Thyroid gland (tissue), 4 donors: ENCODE data around the gene FAM156A. TPM values are rescaled to one million over a fixed set of nuclear protein-coding genes. Genes with fewer than 3 reads are reported as not detected.

Experiments used
- DNase-seq, 2 donors: peaks; one replicate each; pipeline ENCODE4 v3.0.0-alpha.2; 2019
- H3K27ac ChIP-seq, 3 donors: fragments of 200-600 bp; sonication (generic); 1 replicate in 2 of 3; 2 replicates in 1 of 3; pipeline ENCODE4 v1.5.1; 2016 to 2019; ENCODE audit warnings: mild to moderate bottlenecking in 1 of 3, moderate library complexity in 1 of 3
- H3K27me3 ChIP-seq: fragments of 200-600 bp; sonication (generic); one replicate; pipeline ENCODE4 v1.5.1; 2019
- H3K36me3 ChIP-seq, 2 donors: fragments of 200-600 bp; sonication (generic); one replicate each; pipeline ENCODE4 v1.5.1; 2016 to 2019
- H3K4me1 ChIP-seq, 2 donors: fragments of 200-600 bp; sonication (generic); one replicate each; pipeline ENCODE4 v1.5.1; 2017 to 2019
- H3K4me3 ChIP-seq, 3 donors: fragments of 200-600 bp; sonication (generic); replicated peaks in 1 of 3; 1 replicate in 2 of 3; 2 replicates in 1 of 3; pipeline ENCODE4 v1.5.1; 2016; ENCODE audit warnings: mild to moderate bottlenecking in 1 of 3
- H3K9me3 ChIP-seq: fragments of 200-600 bp; sonication (generic); one replicate; pipeline ENCODE4 v1.5.1; 2017
- CTCF ChIP-seq, 6 experiments: fragments of 200-600 bp in 3 of 6; fragments of 450-650 bp in 3 of 6; sonication (generic) in 3 of 6; IDR thresholded peaks; one replicate each; pipeline ENCODE4 v1.5.1; 2016 to 2019; ENCODE audit warnings: antibody characterized with exemption in 6 of 6, mild to moderate bottlenecking in 2 of 6, inconsistent platforms in 1 of 6, moderate library complexity in 1 of 6
- POLR2A ChIP-seq, 2 donors: fragments of 450-650 bp; IDR thresholded peaks; one replicate each; pipeline ENCODE4 v1.6.1; 2017; ENCODE audit warnings: antibody characterized with exemption in 2 of 2, mild to moderate bottlenecking in 2 of 2, moderate library complexity in 1 of 2
- WGBS, 2 donors: methylation state at CpG; one replicate each; pipeline ENCODE4 v1.1.5; 2017; 5-methylcytosine and 5-hydroxymethylcytosine counted together
- intact Hi-C: fragments of 100-400 bp; cut with DNase I; formaldehyde crosslinking; loops from one replicate; pipeline ENCODE4 v1.15.1; 2023
- total RNA-seq, 4 donors: library from RNA; depleted of rRNA; stranded (reverse); fragments of >200 nt; gene quantifications; one replicate each; pipeline ENCODE4 v1.2.3, GENCODE V29; 2016

The FAM156A gene
- total RNA-seq, 4 donors from 2014 or later: 7.7 to 19.9 (median 11.5) TPM

GRCh38 chrX:53001958-53002357, 43.6 kb upstream of the FAM156A start:
- TF ChIP-seq POLR2A (IDR thresholded peaks at IDR 0.05): no peak
- TF ChIP-seq CTCF (IDR thresholded peaks at IDR 0.05): no peak
- H3K4me3 ChIP-seq: no peak overlapping the region
- no peaks in the 10 kb centered on the region for H3K27me3 ChIP-seq
- intact Hi-C loops: no loop called here
- H3K36me3 ChIP-seq: no peaks in the 10 kb centered on the region
- H3K4me1 ChIP-seq: no peaks in the 10 kb centered on the region
- DNase-seq: no peak
- H3K9me3 ChIP-seq: no peaks in the 10 kb centered on the region
- WGBS, 2 donors: 86 to 91% methylated on average over 2 of the region's 2 CpGs
- no peak overlapping the region for H3K27ac ChIP-seq

- H3K9me3 ChIP-seq: no peaks in the 10 kb centered on the region
- intact Hi-C loops: no loop called here
- no peaks in the 10 kb centered on the region for H3K27me3 ChIP-seq
- 30 to 39% methylated on average over 15 to 22 of the region's 36 CpGs for WGBS, 2 donors
- H3K36me3 ChIP-seq: no peaks in the 10 kb centered on the region
- DNase-seq: no peak
- no peak overlapping the region for H3K27ac ChIP-seq
- no peak overlapping the region for H3K4me3 ChIP-seq
- TF ChIP-seq POLR2A (IDR thresholded peaks at IDR 0.05): no peak
- TF ChIP-seq CTCF (IDR thresholded peaks at IDR 0.05): no peak
- no peaks in the 10 kb centered on the region for H3K4me1 ChIP-seq
Measured at GRCh38 chrX:53000447-53001135, 42.3 kb upstream of the FAM156A start.

GRCh38 chrX:52995987-52996331, 37.6 kb upstream of the FAM156A start:
- no peak for DNase-seq
- Histone ChIP-seq H3K9me3 (no peaks in the 10 kb centered on the region), H3K27me3 (no peaks in the 10 kb centered on the region), H3K4me1 (no peaks in the 10 kb centered on the region), H3K4me3 (peak overlapping the region in 1 of 3 donors; percentile 24), H3K36me3 (no peaks in the 10 kb centered on the region), H3K27ac (no peak overlapping the region)
- no peak for TF ChIP-seq POLR2A (IDR thresholded peaks at IDR 0.05)
- peak in 1 of 6 experiments; percentile 7 for TF ChIP-seq CTCF (IDR thresholded peaks at IDR 0.05)
- 11% methylated on average over 4 of the region's 4 CpGs; no CpG with 5 or more reads in 1 of the 2 donors for WGBS, 2 donors
- intact Hi-C loops: no loop called here

GRCh38 chrX:52995135-52995986, 37.0 kb upstream of the FAM156A start:
- no peaks in the 10 kb centered on the region for H3K9me3 ChIP-seq
- peak; percentile 94 to 95 for DNase-seq
- TF ChIP-seq CTCF (IDR thresholded peaks at IDR 0.05) (peak; percentile 49 to 95 (median 74)), POLR2A (IDR thresholded peaks at IDR 0.05) (peak in 1 of 2 donors; percentile 41)
- H3K36me3 ChIP-seq: no peaks in the 10 kb centered on the region
- no peaks in the 10 kb centered on the region for H3K4me1 ChIP-seq
- peak overlapping the region in 2 of 3 donors; percentile 24 to 44 for H3K4me3 ChIP-seq
- intact Hi-C loops: no loop called here
- 0% methylated on average over 14 to 29 of the region's 46 CpGs for WGBS, 2 donors
- no peaks in the 10 kb centered on the region for H3K27me3 ChIP-seq
- H3K27ac ChIP-seq: peak overlapping the region; percentile 60 to 95 (median 71)

- Histone ChIP-seq H3K36me3 (no peaks in the 10 kb centered on the region), H3K9me3 (no peaks in the 10 kb centered on the region), H3K4me3 (no peak overlapping the region), H3K27ac (no peak overlapping the region), H3K4me1 (no peaks in the 10 kb centered on the region), H3K27me3 (no peaks in the 10 kb centered on the region)
- 88 to 89% methylated on average over 5 of the region's 5 CpGs for WGBS, 2 donors
- TF ChIP-seq POLR2A (IDR thresholded peaks at IDR 0.05): no peak
- no peak for DNase-seq
- intact Hi-C loops: no loop called here
Measured at GRCh38 chrX:52990848-52991247, 32.5 kb upstream of the FAM156A start.
